Keratinocyte (primary cell): ENCODE data around the gene RPP14.
"Not testable (repeated sequence)": the region's sequence is repeated elsewhere in the genome, so short reads cannot be mapped to it uniquely, and the experiment has no call there.

ENCODE experiments used
- EZH2 ChIP-seq: IDR thresholded peaks from one replicate; pipeline ENCODE4 v1.6.1; 2012; ENCODE audit warnings: inconsistent platforms, mild to moderate bottlenecking, low read length, moderate library complexity
- TF ChIP-seq, protein P1 (sequence below), 3 experiments: IDR thresholded peaks in 1 of 3; conservative IDR thresholded peaks in 1 of 3; optimal IDR thresholded peaks in 1 of 3; 2 replicates in 2 of 3; 3 replicates in 1 of 3; pipeline versions ENCODE3 to v1.5.1; 2011; ENCODE audit warnings: low read length in 3 of 3, mild to moderate bottlenecking in 3 of 3, moderate library complexity in 2 of 3, control low read depth in 1 of 3, inconsistent platforms in 1 of 3; ENCODE audit not compliant: insufficient read depth in 2 of 3; ENCODE audit errors: extremely low read depth in 1 of 3

DNA sequence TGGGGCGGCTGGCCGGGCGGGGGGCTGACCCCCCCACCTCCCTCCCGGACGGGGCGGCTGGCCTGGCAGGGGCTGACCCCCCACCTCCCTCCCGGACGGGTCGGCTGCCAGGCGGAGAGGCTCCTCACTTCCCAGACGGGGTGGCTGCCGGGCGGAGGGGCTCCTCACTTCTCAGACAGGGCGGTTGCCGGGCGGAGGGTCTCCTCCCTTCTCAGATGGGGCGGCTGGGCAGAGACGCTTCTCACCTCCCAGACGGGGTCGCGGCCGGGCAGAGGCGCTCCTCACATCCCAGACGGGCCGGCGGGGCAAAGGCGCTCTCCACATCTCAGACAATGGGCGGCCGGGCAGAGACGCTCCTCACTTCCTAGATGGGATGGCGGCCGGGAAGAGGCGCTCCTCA lies 15.6 kb upstream of the RPP14 start:
- TF ChIP-seq, protein P1, sequence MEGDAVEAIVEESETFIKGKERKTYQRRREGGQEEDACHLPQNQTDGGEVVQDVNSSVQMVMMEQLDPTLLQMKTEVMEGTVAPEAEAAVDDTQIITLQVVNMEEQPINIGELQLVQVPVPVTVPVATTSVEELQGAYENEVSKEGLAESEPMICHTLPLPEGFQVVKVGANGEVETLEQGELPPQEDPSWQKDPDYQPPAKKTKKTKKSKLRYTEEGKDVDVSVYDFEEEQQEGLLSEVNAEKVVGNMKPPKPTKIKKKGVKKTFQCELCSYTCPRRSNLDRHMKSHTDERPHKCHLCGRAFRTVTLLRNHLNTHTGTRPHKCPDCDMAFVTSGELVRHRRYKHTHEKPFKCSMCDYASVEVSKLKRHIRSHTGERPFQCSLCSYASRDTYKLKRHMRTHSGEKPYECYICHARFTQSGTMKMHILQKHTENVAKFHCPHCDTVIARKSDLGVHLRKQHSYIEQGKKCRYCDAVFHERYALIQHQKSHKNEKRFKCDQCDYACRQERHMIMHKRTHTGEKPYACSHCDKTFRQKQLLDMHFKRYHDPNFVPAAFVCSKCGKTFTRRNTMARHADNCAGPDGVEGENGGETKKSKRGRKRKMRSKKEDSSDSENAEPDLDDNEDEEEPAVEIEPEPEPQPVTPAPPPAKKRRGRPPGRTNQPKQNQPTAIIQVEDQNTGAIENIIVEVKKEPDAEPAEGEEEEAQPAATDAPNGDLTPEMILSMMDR (optimal IDR thresholded peaks at IDR 0.05 in 1 of 3, IDR thresholded peaks at IDR 0.05 in 1 of 3, conservative IDR thresholded peaks at IDR 0.05 in 1 of 3; ENCODE audit: extremely low read depth in 1 of 3, insufficient read depth in 2 of 3, low read length in 3 of 3), result not testable (repeated sequence)
- TF ChIP-seq EZH2, result not testable (repeated sequence)
